ENCODE data around the gene SNX27.
"Not testable (repeated sequence)": the region's sequence is repeated elsewhere in the genome, so short reads cannot be mapped to it uniquely, and the experiment has no call there.

SNX27 gene

DNA sequence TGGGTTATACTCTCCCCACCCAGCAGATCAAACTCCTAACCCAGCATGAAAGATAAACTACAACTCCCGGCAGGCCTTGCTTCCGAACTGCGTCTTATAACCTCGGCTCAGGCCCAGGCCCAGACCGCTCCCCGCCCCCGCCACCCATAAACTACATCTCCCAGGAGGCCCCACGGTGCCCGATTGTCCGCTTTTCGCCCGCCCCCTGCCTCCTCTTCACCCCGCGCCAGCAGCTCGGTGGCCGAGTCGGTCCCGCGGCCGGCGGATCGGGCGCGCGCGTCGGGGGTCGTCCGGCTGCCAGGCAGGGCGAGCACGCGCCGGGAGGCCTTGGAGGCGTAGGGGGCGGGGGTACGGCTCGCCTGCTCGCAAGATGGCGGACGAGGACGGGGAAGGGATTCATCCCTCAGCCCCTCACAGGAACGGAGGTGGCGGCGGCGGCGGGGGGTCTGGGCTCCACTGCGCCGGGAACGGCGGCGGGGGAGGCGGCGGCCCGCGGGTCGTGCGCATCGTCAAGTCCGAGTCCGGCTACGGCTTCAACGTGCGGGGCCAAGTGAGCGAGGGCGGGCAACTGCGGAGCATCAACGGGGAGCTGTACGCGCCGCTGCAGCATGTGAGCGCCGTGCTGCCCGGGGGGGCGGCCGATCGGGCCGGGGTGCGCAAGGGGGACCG lies at the start of gene SNX27:
SNX27 (plus strand) TSS at position 219 of the 669 bp plus-strand sequence; CDS start at position 371, 152 bp downstream.
- DNase-seq = peak; percentile 91 to 95

DNA sequence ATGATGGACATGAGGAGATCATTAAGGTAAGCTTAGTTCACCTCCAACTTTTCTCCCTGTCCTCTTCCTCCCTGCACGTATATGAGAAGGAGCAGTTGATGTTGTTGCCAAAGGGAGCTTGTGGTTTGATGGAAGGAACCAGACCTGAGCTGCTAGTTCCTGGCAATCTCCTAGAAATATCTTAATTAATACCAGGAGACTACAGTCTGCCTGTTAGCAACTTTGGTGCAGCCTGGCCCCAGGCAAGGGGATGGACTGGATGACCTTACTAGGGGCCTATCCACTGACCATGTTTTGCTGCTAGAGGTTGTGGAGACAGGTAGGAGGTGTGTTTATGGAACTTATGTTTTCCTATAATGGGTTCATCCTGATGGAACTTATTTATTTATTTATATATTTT lies 49.2 kb upstream of the SNX27 start:
- no peak for DNase-seq

DNA sequence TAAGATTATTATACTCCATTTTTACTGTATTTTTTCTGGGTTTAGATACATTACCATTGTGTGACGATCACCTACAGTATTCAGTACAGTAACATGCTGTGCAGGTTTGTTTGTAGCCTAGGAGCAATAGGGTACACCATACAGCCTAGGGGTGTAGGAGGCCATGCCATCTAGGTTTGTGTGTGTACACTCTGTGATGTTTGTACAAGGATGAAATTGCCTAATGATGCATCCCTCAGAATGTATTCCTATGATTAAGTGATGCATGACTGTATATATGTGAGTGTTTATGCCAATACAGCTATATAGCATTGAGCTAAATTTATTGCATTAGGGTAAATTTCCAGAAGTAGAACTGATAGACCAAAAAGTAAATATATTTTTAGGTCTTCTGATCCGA lies 48.5 kb upstream of the SNX27 start:
- DNase-seq = no peak

DNA sequence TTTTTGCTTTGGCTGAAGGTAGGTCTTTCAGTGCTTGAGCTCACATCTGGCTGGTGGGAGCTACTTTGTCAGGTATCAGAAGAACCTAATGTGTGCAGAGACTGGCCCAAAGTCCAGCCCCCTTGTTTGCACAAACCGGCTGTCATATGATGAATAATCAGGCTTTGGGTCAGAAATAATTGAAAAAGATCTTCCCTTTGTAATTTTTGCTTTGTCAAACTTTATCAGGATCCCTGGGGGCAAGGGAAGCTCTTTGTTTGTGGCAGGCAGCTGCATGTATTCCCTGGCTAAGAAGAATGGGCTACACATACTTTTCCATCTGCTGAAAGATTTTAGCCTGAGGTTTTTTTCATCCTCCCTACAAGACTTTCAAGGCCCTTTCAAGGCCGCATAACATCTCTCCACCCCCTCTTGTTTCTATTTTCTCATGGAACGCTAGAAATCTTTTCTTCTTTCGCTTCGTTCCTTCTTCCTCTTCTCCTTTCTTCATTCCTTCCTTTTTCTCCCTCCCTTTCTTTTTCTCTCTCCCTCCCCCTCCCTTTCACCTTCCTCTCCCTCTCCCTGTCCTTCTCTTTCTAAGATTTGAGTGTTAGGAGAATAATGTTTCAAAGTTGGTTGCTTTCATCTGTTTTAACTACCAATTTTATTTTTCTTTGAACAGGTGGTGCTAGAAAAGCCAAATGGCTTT lies 46.2 kb upstream of the SNX27 start:
- DNase-seq = no peak

DNA sequence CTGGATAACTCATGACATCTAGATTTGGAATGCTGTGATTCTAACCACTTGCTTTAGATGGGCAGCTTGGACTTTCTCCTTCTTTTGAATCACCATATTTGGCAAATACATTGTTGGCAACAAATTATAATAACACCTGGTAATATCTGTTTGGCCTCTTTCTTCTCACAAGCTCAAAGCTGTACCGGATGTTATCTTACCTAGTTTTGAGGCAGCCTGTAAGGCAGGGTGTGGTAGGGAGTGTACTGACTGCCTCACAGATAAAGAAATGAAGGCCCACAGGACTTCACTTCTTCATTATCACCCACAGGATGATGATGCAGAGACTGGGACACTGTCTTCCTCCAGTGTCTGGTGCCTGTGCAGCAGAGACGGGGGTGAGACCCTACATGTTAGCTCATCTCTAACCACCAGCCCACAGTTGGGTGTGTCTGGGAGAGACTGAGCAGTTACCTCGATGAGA lies 43.2 kb upstream of the SNX27 start:
- no peak for DNase-seq

DNA sequence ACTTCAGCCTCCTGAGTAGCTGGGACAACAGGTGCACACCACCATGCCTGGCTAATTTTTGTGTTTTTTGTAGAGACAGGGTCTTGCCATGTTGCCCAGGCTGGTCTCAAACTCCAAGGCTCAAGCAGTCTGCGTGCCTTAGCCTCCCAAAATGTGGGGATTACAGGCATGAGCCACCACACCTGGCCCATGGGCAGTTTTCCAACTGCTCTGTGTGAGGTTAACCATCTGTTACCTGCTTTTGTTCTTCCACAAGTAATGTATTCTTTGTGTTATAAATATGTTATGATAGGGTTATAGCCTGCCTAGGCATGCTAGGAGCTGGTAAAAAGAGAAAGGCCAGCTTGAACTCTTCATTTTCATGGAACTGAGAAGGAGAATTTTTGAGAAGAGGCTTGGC lies 41.0 kb upstream of the SNX27 start:
- no peak for DNase-seq

DNA sequence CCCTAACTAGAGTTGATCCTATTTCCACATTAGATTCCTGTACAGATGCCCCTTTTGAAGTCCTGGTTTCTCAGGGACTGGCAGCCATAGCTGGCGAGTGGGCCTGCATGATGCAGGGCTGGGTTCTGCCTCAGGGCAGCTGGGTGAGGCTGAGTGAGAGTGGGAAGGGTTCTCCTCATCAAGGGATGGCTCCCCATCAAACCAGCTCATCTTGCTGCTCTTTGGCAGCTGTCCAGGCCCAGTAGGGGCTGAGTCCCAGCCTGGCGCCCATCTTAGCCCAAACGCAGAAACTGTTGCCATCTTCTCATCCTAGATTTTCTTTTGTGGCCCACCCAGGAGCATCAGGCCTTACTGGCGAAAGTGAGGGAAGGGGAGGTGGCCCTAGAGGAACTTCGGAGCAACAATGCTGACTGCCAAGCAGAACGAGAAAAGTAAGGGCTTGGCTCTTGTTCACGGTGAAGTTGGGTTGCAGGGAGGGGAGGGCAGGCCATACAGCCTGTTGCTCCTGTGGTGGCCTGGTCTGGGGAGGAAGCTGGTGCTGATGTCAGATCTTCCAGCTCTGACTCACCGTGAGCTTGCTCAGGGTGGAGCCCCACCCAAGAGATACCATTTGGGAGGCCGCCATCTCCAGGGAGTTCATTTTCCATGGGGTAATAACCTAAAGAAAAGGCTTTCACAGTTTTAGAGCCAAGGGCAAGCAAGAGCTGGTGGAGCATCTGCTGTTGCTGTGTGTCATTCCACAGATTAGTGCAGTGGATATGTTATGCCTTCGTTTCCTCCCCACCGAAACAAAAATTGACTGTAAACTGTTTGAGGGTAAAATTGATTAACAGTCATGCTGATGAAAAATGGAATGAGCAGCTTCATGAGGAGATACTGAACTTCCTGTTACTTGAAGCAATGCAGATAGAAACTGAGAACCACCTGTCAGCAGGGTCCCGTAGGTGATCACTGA lies 37.0 kb upstream of the SNX27 start:
- no peak for DNase-seq

DNA sequence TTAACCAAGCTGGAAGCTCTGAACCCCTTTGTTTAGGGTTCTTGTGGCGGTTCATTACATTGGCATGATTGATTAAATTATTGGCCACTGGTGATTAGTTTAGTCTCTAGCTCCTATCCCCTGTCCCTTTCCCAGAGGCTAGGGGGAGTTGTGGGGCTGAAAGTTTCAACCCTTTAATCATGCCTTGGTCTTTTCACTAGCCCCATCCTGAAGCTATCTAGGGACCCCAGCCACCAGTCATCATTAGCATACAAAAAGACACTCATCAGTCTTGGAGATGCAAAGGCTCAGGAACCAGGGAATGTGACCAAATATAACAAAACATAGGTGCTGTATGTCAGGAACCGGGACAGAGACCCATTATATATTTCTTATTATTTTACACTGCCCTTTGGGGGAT lies 34.7 kb upstream of the SNX27 start:
- DNase-seq = no peak

DNA sequence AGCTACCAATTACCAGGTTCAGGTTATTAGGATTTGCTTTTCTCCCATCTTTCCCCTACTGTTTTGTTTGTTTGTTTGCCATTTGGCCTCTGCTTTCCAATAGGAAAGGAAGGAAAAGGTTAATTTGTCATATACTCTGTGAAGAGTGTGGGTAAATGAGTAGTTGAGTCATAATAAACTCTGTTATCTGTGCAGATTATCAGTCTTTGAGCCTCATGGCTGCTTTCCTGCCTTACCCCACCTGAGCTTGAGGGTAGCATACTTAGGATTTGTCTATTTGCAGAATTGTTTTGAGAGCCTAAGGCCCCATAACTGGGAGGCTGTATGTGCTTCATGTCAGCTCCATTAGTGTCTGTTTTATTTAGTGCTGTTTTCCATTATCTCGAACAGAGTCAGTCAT lies 32.9 kb upstream of the SNX27 start:
- no peak for DNase-seq

DNA sequence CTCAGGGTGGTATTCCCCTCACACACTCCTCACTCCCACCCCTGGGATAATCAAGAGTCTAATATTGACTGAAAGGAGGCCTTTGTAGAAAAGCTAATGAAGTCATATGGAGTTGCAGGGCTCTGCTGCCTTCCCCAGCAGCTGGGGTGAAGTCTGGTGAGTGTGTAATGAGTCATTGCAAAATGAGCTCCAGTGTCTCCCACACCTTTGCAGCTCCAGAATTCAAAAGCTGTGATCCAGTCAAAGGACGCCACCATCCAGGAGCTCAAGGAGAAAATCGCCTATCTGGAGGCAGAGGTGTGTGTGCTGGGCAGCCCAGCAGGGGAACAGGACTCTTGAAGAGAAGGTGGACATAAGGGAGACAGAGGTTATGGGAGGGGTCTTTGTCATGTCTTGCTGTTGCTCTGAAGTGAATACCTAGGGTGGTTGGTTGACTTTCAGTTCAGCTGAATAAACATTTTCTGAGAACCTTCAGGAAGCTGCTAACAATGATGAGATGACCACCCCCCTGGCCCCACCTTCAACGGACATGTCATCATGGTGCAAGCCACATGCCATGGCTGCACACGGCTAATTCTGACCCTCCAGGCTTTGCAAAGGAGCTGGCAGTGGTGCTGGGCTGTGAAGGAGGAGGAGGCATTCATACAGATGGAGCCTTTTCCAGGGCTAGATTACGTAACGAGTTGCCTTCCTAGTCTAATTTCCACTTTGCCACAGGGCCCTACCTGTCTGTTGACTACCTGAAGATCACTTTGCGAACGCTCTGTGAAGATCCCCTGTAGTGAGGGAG lies 32.2 kb upstream of the SNX27 start:
- no peak for DNase-seq

DNA sequence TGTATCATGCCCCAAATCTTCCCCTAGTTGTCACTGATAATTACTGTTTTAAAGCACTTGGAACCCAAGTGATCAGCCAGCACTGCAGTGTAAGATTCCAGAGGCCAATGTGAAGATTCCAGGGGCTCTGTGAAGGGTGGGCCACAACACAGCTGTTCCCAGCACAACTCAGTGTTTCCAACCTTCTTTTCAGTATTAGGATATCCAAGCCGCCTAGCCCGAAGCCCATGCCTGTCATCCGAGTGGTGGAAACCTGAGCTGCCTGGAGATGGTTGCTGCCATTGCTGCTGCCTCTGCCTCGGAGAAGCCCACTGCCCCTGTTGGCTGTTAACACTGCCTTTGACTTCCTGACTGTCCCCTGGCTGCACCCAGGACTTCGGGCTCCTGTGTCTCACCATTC lies 30.4 kb upstream of the SNX27 start:
- no peak for DNase-seq

DNA sequence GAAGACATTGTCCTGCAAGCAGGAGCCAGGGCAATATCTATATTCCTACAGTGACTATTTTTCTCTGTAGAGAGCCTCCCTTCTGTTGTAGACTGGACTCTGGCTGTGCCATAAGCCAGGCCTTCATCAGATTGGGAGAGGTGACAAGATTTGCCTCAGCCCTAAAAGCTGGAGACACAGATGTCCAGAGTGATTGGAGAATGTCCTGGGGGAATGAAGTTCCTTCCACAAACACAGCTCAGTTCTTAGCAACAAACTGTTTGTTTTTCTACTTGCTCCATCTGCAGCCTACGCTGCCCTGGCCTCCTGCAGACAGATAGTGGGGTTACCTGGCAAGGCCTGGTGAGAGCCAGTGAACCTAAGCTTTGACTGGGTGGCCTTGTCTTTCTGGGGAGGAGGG lies 29.9 kb upstream of the SNX27 start:
- no peak for DNase-seq

DNA sequence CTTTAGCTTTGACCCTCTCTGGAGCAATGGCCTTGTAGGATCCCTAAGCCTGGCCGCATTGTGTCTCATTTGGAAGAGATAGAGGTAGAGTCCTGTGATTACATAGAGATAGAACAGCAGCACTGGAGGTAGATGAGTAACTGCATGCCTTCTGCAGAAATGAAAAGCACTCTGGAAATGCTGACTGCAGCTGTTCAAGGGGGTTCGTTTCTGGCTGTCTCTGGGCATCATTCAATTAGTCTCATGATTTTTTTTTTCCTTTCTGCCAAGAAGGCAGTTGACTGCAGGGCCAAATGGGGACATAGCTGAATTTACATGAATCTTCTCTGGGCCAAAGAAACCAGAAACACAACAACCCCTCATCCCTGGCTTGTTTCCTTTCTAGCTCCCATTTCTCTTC lies 28.1 kb upstream of the SNX27 start:
- no peak for DNase-seq

DNA sequence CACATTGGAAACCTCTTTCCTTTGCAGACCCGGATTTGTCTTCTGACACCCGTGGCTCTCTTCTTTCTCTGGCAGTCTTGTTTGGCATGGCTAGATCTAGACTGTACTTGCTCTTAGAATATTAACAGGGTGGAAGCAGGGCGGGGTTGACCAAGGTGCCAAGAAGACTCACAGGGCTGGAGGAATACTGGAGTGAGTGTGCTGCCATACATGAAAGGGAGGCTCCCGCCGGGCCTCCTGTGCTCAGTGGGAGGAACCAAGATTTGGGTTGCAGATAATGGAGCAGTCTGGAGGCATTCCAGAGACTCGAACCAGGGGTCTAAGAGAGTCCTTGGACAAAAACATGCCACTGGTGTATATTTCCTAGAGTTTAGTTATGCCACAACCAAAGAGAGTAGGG lies 27.6 kb upstream of the SNX27 start:
- no peak for DNase-seq

DNA sequence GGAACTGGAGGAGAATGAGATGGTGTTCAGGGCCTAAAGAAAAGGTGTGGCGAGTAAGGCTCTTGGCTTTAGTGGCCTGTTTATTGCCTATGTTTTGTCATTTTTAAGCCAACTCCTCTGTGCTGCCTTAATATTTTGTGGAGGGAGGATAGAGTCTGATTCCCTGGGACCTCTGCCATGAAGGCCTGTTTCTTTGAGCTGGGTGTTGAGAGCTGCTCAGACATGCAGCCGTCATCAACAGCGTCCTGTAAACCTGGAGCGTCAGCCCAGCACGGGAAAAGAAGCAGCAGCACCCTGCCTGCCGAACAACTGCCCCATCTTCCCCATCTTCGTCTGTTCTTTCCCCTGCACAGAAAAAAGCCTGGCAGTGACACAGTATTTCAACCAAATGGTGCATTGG lies 27.1 kb upstream of the SNX27 start:
- no peak for DNase-seq

DNA sequence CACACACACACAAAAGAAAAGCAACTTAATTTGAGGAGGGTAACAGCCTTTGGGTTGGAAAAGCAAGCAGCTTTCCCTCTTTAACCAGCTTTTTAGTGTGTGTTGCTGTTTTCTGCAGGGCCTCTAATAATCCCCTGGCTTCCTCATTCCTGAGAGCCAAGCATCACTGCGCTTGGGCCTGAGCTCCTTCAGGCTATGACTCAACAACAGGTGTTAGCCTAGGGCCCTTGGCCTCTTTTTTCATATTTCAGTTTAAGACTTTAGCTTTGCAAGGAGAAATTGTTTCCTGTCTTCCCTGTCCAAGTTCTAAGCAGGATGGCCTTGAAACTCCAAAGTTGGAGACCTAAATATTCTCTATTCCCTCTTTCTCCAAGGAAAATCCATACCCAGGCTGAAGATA lies 26.2 kb upstream of the SNX27 start:
- no peak for DNase-seq

DNA sequence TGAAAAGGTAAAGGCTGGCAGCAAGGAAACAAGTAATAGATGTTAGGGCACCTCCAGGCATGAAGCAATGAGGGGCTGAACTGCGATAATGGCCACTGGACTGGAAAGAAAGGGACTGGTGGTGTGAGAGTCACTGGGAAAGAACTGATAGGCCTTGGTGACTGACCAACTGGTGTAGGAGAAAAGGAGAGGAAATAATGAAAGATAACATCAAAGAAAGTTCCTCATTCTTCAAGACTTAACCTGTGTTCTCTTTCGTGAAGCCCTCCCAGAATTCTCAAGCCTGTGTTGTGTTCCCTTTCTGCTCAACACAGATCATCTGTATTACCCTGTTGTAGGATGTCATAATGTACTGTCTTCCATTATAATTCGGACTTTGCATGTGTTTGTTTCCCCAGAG lies 20.9 kb upstream of the SNX27 start:
- no peak for DNase-seq

DNA sequence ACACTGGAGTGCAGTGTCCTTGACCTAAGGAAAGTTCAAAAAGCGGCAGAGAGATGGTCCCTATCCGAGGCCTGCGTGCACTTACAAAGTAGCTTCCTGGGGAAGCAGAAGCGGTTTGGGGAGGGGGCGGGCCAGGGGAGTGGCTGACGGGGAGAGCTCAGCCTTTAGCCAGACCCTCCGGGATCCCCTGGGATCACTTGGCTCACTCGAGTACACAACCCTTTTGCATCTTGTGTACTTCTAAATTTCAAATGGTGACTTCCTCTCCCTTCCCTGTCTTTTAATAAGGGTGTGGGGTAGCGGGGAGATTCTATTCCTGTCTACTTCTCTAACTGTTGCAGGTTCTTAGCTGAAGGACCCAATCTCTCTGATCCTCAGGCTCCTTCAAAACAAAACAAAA lies 18.1 kb upstream of the SNX27 start:
- no peak for DNase-seq

DNA sequence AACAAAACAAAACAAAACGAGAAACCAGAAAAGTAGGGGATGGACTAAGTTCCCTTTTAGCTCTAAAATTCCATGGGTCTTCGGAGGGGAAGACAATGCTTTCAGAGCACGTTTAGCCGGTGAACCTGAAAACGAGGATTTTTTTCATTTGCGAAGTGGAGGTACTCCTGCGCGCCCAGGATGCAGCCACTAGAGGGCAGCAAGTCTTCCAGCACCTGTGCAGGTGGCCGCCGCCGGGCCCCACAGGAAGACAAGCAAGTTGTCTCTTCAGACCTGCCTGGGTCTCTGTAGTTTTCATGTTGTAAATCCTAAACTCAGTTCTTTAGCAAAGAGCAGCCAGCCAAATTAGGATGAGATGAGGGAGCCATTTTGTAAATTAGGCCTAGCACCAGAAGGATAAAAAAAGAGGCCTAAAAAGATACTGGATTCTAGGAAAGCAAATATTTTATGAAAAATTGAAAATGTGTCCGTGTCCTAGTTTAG lies 17.7 kb upstream of the SNX27 start:
- peak; percentile 40 to 57 for DNase-seq

DNA sequence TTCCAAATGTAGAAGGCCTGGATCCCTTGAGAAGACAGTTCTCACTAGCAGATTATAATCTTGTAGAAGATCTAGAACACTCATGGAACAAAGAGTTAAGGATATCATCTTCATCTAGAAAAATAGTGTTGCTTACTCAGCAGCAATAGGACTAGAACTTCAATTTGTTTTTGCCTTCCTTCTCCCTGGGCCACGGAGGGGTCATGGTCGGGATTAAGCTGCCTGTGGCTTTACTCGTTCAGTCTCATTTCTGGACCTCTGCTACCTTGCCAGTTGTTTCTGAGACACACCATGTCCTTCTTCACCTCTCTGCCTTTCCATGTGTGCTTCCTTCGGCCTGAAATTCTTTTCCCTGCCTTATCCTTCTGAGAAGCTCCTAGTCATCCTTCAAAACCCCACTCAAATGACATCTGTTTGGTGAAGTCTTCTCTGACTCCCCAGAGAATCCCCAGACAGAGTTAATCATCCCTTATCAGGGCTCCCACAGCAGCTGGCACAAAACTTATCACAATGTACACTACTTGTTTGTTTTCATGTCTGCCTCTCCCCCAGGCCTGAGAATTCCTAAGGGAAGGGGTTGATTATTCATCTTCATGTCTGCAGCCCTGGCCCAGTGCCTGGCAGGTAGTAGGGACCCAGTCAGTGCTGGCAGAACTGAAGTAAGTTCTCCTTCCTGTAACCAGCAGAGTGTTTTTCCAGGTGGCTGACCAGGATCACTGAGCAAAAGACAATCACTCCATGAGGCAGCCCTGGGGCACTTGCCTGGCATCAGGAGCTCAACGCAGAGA lies 15.5 kb upstream of the SNX27 start:
- DNase-seq = no peak

DNA sequence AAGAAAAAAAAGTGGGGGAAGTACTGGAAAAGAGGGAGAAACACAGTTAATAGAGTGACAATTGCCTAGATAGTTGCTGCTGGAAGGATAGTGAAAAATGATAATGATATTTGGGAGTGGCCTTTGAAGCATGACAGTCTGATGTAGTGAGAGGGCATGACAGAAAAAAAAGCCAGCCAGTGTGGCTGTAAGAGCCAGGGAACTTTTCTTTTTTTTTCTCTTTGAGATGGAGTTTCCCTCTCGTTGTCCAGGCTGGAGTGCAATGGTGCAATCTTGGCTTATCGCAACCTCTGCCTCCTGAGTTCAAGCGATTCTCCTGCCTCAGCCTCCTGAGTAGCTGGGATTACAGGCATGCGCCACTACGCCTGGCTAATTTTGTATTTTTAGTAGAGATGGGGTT lies 9.3 kb upstream of the SNX27 start:
- not testable (repeated sequence) for DNase-seq

DNA sequence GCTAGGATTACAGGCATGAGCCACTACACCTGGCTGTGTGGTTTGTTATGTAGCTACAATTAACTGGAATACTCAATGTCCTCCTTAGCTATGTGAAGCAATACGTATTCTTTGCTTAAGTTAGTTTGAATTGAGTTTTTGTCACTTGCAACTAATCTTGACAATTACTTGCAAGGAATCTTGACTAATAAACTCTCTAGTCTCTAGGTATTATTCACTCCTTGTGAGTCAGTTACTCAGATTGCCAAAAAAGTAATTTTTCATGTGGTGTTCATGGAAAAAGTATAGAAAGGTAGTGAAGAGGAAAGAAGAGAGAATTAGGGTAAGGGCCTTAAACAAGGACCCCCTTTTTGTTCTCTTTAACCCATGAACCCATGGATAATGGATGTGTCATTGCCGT lies 7.6 kb upstream of the SNX27 start:
- DNase-seq = no peak

Data from AML-193 (cell line).